Mesodermal cell (in vitro differentiated cells): ENCODE data around the gene CX3CR1.

ENCODE experiments used
- H3K27ac ChIP-seq: 2 replicates; pipeline ENCODE4 v1.7.0; 2013; ENCODE audit warnings: mild to moderate bottlenecking, low read depth, low read length, moderate library complexity; ENCODE audit not compliant: severe bottlenecking
- H3K36me3 ChIP-seq: 2 replicates; pipeline ENCODE4 v1.7.1; 2013; ENCODE audit warnings: mild to moderate bottlenecking, low read length, moderate library complexity; ENCODE audit not compliant: control insufficient read depth, insufficient read depth
- H3K4me1 ChIP-seq: one replicate; pipeline ENCODE4 v1.7.1; 2013; ENCODE audit warnings: mild to moderate bottlenecking, low read length; ENCODE audit not compliant: insufficient read depth, control insufficient read depth, poor library complexity, severe bottlenecking
- H3K4me3 ChIP-seq: 2 replicates; pipeline ENCODE4 v1.7.0; 2013; ENCODE audit warnings: low read length, control low read depth, mild to moderate bottlenecking; ENCODE audit not compliant: insufficient read depth, poor library complexity, severe bottlenecking; ENCODE audit errors: extremely low read depth
- H3K9me3 ChIP-seq: 2 replicates; pipeline ENCODE4 v1.7.1; 2013; ENCODE audit warnings: mild to moderate bottlenecking, low read length, moderate library complexity; ENCODE audit not compliant: control insufficient read depth
- WGBS, 2 experiments: methylation state at CpG; one replicate each; pipeline ENCODE4 v1.1.5; 2013; ENCODE audit warnings: missing lambda C conversion rate in 2 of 2; ENCODE audit not compliant: insufficient coverage in 2 of 2; 5-methylcytosine and 5-hydroxymethylcytosine counted together

Gene CX3CR1

DNA sequence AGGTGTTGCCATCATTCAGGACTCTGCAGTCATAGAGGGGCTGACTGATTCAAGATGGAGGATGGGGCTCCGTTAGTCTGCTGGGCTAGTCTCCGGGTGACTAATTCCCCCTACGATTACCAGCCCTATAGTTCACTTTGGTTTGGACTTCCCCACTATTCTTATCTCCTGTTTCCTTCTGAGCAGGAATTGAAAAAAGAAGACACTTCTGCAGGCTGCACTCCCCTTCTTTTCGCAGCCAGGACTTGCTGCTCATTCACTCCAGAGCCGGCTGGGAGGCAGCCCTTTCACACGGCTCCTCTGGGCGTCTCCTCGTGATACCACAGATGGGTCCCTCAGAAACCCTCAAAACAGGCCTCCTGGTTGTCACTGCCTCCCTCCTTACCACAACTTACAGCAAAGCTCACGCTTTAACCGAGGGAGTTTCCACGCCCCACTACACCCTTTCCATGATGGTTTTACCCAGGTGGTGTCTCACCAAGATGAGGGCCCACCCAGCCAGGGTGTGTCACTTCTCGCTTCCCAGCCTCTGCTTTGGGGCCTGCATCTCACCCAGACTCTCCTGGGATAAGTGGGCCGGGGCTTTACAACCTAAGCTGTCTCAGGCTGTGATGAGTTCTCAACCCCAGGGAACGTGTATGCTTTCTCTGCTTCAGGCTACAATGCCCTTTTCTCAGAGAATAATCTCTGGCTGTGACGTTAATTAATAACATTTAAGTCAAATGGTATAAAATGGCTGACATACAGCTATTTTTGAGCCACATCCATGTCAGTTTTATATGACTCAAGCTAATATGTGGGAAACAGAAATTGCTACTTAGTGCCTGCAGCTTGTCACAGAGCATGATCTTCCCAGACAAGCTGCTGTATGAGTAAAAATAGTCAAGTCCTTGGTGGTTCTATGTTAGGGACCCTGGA, 11.9 kb downstream of the CX3CR1 start:
- no peaks in the 10 kb centered on the region for H3K36me3 ChIP-seq
- H3K27ac ChIP-seq, result no peak overlapping the region
- H3K4me1 ChIP-seq, result no peaks in the 10 kb centered on the region
- no peak overlapping the region for H3K4me3 ChIP-seq
- H3K9me3 ChIP-seq, result no peaks in the 10 kb centered on the region
- WGBS, 2 experiments, result 85 to 88% methylated on average over 12 to 14 of the region's 15 CpGs

DNA sequence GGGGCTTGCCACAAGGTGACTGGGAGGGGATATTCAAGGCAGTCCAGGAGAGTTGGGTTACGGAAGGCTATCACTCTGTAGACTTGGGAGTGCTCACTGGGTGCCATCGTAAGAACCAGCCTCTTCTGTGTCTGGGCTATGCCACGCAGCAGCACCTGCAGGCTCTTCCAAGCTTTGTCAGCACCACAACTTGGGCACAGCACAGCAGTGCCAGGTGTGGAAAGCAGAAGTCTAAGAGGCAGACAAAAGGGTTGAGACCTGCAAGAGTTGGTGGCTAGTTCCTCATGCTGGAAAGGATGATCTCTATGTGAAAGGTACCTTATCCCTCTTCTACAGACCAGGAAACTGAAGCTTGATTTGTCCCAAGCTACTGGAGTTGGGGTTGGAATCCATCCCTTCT, 15.8 kb downstream of the CX3CR1 start:
- Histone ChIP-seq H3K4me1 (no peaks in the 10 kb centered on the region), H3K27ac (no peak overlapping the region), H3K36me3 (no peaks in the 10 kb centered on the region), H3K4me3 (no peak overlapping the region), H3K9me3 (no peaks in the 10 kb centered on the region)
- 93 to 94% methylated on average over 3 of the region's 3 CpGs for WGBS, 2 experiments

DNA sequence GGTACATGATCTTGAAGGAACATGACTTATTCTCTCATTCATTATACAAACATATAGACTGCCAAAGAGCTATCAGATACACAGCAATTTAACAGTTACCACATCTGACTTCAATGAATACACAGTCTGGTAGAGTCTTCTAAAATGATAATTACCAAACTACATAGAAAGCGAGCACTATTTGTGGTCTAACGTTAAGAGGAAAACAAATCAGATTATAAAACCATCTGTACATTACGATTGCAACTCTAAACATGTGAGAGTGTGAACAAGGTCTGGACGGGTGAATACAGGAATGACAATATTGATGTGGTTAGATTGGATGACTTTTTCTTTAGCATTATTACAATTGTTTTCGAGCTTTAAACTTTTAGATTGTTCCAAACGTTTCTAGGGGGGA, 16.3 kb downstream of the CX3CR1 start:
- no peaks in the 10 kb centered on the region for H3K4me1 ChIP-seq
- H3K36me3 ChIP-seq, result no peaks in the 10 kb centered on the region
- no peaks in the 10 kb centered on the region for H3K9me3 ChIP-seq
- 78 to 88% methylated on average over 3 to 4 of the region's 6 CpGs for WGBS, 2 experiments
- no peak overlapping the region for H3K27ac ChIP-seq
- H3K4me3 ChIP-seq, result no peak overlapping the region

DNA sequence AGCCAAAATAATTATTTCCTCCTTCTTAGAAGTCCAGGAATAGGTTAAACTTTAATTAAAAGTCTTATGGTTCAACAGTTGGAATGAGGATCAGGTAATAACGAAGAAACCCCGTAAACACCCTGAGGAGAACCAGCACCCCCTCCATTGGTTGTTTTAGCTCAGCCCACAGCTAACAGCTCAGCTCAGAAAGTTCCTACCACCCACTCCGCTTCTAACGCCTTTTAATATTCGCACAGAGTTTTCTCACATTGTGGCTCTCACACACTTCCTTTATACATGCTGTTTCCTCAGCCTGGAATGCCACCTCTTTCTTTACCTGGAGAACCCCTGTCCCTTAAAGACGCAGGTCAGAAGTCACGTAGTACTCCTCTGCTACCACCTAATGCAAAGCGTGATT, 17.0 kb downstream of the CX3CR1 start:
- H3K4me1 ChIP-seq, result no peaks in the 10 kb centered on the region
- no peaks in the 10 kb centered on the region for H3K9me3 ChIP-seq
- H3K36me3 ChIP-seq, result no peaks in the 10 kb centered on the region
- WGBS, 2 experiments, result 69 to 79% methylated on average over 5 to 7 of the region's 8 CpGs
- H3K27ac ChIP-seq, result no peak overlapping the region
- H3K4me3 ChIP-seq, result no peak overlapping the region

DNA sequence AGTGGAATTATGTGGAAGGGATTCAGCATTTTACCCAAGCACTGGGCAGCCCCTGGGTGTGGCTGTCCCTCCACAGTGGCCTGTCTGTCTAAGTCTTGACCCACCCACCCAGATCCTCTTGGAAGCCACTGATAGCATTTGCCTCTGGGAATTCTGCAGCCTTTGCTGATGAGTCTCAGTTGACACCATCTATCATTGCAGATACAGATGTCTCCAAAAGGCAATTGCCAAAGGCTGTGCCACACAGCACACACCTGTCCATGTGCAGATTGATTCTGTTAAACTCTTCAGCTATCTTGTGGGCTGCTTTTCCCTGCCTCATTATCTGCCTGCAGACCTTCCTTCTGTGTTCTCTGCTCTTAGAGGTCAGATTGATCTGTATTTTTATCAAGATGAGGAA, 18.1 kb downstream of the CX3CR1 start:
- Histone ChIP-seq H3K4me3 (no peak overlapping the region), H3K4me1 (no peaks in the 10 kb centered on the region), H3K27ac (no peak overlapping the region), H3K36me3 (no peaks in the 10 kb centered on the region), H3K9me3 (no peaks in the 10 kb centered on the region)

DNA sequence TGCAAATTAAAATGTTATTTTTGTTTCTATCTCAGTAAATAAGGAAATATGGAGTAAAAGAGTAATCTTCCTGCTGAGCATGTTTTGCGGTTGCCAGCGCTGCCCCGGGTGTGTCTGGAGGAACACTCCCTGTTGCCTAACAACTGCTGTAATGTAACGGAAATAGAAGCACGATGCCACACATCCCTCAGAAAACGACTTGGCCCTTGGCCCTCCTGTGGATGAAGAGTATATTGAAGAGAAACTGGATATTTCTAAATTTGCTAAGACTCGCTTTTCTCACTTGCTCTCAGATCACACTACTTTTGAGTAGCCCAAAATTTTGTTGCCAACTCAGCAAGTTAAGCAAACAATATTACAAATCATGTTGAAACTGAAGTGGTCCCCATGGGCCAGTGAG, 18.9 kb downstream of the CX3CR1 start:
- Histone ChIP-seq H3K4me3 (no peak overlapping the region), H3K9me3 (no peaks in the 10 kb centered on the region), H3K27ac (no peak overlapping the region), H3K36me3 (no peaks in the 10 kb centered on the region), H3K4me1 (no peaks in the 10 kb centered on the region)
- 65% methylated on average over 6 of the region's 7 CpGs; no CpG with 5 or more reads in 1 of the 2 experiments for WGBS, 2 experiments

DNA sequence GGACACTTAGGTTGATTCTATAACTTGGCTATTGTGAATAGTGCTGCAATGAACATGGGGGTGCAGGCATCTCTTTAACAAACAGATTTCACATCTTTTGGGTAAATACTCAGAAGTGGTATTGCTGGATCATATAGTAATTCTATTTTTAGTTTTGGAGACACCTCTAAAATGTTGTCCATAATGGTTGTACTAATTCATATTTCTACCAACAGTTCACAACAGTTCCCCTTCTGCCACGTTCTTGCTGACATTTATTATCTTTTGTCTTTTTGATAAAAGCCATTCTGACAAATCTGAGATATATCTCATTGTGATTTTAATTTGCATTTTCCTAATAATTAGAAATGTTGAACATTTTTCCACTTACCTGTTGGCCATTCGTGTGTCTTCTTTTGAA, 19.5 kb downstream of the CX3CR1 start:
- H3K4me3 ChIP-seq, result no peak overlapping the region
- no peaks in the 10 kb centered on the region for H3K9me3 ChIP-seq
- WGBS, 2 experiments, result no CpG with 5 or more reads among the region's 2 CpGs

DNA sequence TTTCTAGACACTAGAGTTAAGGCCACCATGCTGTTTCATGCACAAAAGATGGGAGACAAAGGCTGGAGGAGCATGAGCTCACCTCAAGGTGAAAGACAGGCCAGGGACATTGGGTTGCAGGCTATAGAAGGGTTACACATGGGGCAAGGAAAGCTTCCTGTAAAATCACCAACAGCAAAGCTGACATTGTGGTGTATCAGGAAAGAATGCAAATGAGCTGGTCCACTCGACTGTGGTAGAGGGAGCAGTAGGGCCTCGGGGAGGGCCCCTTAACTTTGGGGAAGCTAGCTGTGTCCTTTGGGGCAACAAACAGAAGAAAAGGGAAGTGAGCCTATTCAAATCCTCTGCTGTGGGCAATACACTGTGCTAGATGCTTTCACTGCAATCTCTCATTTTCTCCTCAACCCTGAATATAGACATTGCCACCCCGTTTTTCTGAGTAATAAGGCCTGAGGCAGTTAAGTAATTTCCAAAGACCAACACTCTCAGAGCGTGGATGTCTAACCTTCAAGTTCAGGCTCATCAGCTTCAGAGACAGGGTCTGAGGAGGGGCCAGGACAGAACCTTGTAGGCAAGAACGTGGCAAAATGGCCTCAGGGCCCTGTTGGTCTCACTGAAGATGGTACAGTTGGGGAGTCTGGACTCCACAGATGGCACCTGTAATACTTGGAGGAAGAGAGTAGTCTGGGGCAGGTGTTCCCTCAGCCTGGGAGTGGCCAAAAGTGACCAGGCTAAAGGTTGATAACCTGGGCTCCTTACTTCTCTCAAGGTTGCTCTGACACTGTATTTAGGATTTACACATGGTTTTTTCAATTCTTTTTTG, 24.1 kb downstream of the CX3CR1 start:
- H3K9me3 ChIP-seq, result no peaks in the 10 kb centered on the region
- WGBS, 2 experiments, result 81% methylated on average over 4 of the region's 5 CpGs
- no peaks in the 10 kb centered on the region for H3K4me1 ChIP-seq
- H3K36me3 ChIP-seq, result no peaks in the 10 kb centered on the region
- H3K4me3 ChIP-seq, result no peak overlapping the region
- H3K27ac ChIP-seq, result no peak overlapping the region

More for the DNA sequence above, 19.5 kb downstream of the CX3CR1 start:
- H3K27ac ChIP-seq, result no peak overlapping the region
- H3K4me1 ChIP-seq, result no peaks in the 10 kb centered on the region
- no peaks in the 10 kb centered on the region for H3K36me3 ChIP-seq

DNA sequence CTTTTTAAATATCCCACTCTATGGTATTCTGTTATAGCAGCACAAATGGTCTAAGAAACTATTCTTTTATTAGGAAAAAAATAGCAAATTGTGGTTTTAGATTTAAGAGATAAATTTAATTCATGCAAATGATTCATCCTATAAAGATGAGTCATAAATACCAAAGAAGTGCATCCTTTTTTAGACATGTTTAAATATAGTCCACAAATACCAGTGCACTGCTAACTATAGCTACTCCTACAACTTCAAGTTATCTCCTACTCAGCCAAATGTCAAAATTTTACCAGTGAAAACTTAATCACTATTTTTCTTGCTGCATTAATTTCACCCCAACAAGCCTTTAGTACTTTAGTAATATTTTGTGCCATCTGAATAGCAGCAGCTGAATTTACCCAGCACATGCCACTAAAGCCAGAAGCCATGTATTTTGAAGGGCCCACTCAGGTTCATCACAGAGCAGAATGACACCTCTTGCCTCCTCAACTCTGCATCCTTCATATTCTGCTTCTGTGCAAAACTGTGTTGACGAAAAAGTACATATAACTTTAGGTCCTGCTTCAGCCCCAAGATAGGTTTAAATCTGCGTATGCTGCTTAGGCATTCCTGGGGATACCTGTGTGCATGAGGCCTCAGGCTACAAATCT, 24.9 kb downstream of the CX3CR1 start:
- Histone ChIP-seq H3K9me3 (no peaks in the 10 kb centered on the region), H3K4me3 (no peak overlapping the region), H3K27ac (no peak overlapping the region), H3K36me3 (no peaks in the 10 kb centered on the region), H3K4me1 (no peaks in the 10 kb centered on the region)
- WGBS, 2 experiments, result 100% methylated on average over 1 of the region's 2 CpGs; no CpG with 5 or more reads in 1 of the 2 experiments

DNA sequence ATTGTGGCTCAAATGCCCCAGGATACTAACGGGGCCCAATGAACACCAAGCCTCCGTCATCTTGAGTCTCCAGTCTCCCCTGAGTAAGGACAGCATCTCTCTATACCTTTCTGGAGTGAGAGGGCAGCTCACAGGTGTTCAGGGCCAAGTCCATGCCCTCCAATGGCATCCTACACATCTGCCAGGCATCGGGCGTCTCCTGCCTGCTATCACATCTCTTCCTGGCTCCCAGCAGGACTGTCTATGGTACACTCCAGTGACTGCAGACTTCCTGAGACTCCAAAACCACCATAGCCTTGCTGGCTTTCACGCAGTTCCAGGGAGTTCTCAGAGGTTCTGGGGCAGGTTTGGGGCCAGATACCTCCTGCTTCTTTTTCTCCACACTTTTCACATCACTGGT, 28.3 kb downstream of the CX3CR1 start:
- Histone ChIP-seq H3K9me3 (no peaks in the 10 kb centered on the region), H3K36me3 (no peaks in the 10 kb centered on the region), H3K4me1 (no peaks in the 10 kb centered on the region), H3K4me3 (no peak overlapping the region), H3K27ac (no peak overlapping the region)
- WGBS, 2 experiments, result 85 to 94% methylated on average over 5 of the region's 5 CpGs
